Progenitor cell of endocrine pancreas (in vitro differentiated cells): Measurements from ENCODE around the gene PATZ1. TPM values are rescaled to one million over a fixed set of nuclear protein-coding genes. Genes with fewer than 3 reads are reported as not detected.

Experiments used
- DNase-seq: peaks from one replicate; pipeline ENCODE4 v3.0.0; 2021; ENCODE audit warnings: low spot score; ENCODE audit not compliant: unreplicated experiment
- H3K27ac Mint-ChIP-seq: 2 replicates; pipeline ENCODE4 v1.8.0; 2021; ENCODE audit warnings: mild to moderate bottlenecking, moderate library complexity, mixed read lengths
- H3K27me3 Mint-ChIP-seq: 2 replicates; pipeline ENCODE4 v1.8.0; 2021; ENCODE audit warnings: mixed read lengths
- H3K36me3 Mint-ChIP-seq: 2 replicates; pipeline ENCODE4 v1.8.0; 2022; ENCODE audit warnings: mixed read lengths; ENCODE audit not compliant: insufficient read depth
- H3K4me1 Mint-ChIP-seq: 2 replicates; pipeline ENCODE4 v1.8.0; 2021; ENCODE audit warnings: low read depth, mixed read lengths
- H3K4me3 Mint-ChIP-seq: 2 replicates; pipeline ENCODE4 v1.8.0; 2021; ENCODE audit warnings: low read depth, mild to moderate bottlenecking, moderate library complexity, mixed read lengths
- H3K9me3 Mint-ChIP-seq: 2 replicates; pipeline ENCODE4 v1.8.0; 2021; ENCODE audit warnings: low read depth, mixed read lengths
- total RNA-seq: library from RNA; stranded (reverse); gene quantifications from 2 replicates; pipeline ENCODE4 v1.2.1, GENCODE V29; 2021
- TF ChIP-seq, protein P1 (sequence below): fragments of 200-600 bp; sonication (generic); IDR thresholded peaks from one replicate; pipeline ENCODE4 v1.5.0; 2021; ENCODE audit warnings: antibody characterized with exemption, mild to moderate bottlenecking; ENCODE audit not compliant: unreplicated experiment

The PATZ1 gene
- total RNA-seq, 1 donor from 2014 or later: 93.6 TPM

DNA sequence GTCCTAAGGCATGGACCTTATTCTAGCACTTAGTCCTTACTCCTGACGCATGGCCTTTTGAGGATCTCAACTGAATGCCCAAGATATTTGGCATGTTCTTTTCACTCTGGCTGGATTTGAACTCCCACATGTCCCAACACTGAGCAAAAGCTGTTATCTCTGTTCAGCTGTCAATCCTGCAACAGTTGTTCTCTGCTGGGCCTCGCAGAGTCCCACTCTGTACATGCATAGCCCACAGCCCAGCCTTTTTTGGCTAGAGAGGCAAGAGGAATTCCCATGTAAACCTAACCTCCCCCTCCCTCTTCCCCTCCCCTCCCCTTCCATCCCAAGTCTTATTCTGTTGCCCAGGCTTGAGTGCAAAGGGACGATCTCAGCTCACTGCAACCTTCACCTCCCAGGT, 31.5 kb upstream of the PATZ1 start:
- DNase-seq: no peak
- H3K9me3 Mint-ChIP-seq: no peaks in the 10 kb centered on the region
- H3K27me3 Mint-ChIP-seq: no peaks in the 10 kb centered on the region
- no peaks in the 10 kb centered on the region for H3K36me3 Mint-ChIP-seq
- TF ChIP-seq, protein P1, sequence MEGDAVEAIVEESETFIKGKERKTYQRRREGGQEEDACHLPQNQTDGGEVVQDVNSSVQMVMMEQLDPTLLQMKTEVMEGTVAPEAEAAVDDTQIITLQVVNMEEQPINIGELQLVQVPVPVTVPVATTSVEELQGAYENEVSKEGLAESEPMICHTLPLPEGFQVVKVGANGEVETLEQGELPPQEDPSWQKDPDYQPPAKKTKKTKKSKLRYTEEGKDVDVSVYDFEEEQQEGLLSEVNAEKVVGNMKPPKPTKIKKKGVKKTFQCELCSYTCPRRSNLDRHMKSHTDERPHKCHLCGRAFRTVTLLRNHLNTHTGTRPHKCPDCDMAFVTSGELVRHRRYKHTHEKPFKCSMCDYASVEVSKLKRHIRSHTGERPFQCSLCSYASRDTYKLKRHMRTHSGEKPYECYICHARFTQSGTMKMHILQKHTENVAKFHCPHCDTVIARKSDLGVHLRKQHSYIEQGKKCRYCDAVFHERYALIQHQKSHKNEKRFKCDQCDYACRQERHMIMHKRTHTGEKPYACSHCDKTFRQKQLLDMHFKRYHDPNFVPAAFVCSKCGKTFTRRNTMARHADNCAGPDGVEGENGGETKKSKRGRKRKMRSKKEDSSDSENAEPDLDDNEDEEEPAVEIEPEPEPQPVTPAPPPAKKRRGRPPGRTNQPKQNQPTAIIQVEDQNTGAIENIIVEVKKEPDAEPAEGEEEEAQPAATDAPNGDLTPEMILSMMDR: no peak
- H3K27ac Mint-ChIP-seq: no peak overlapping the region
- no peak overlapping the region for H3K4me3 Mint-ChIP-seq
- no peaks in the 10 kb centered on the region for H3K4me1 Mint-ChIP-seq

GRCh38 chr22:31367426-31367825, 21.3 kb upstream of the PATZ1 start:
- H3K9me3 Mint-ChIP-seq: no peaks in the 10 kb centered on the region
- TF ChIP-seq, protein P1: no peak
- H3K27ac Mint-ChIP-seq: no peak overlapping the region
- H3K36me3 Mint-ChIP-seq: no peaks in the 10 kb centered on the region
- H3K4me1 Mint-ChIP-seq: no peaks in the 10 kb centered on the region
- no peaks in the 10 kb centered on the region for H3K27me3 Mint-ChIP-seq
- no peak overlapping the region for H3K4me3 Mint-ChIP-seq
- DNase-seq: no peak

- no peak overlapping the region for H3K4me3 Mint-ChIP-seq
- TF ChIP-seq, protein P1: no peak
- no peak for DNase-seq
- H3K4me1 Mint-ChIP-seq: peaks cover 3% of the 10 kb centered on the region
- no peaks in the 10 kb centered on the region for H3K27me3 Mint-ChIP-seq
- H3K27ac Mint-ChIP-seq: no peak overlapping the region
- H3K36me3 Mint-ChIP-seq: no peaks in the 10 kb centered on the region
- no peaks in the 10 kb centered on the region for H3K9me3 Mint-ChIP-seq
These were observed 17.8 kb upstream of the PATZ1 start for GRCh38 chr22:31363885-31364465.

DNA sequence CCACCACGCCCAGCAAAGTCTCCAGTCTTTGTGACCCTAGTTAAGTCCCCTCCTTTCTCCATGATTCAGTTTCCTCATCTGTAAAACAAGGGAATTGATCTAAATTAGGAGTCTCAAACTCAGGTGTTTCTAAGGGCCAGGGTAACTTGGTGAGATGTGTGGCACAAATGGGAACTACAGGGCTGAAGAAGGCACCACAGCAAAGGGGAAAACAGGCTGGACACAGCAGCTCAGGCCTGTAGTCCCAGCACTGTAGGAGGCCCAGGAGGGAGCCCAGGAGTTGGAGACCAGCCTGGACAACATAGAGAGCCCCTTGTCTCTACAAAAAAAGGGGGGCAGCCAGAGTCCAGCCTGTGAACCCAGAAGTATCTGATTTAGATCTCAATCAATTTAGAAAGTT, 15.6 kb upstream of the PATZ1 start:
- no peak for DNase-seq
- no peaks in the 10 kb centered on the region for H3K9me3 Mint-ChIP-seq
- no peak overlapping the region for H3K4me3 Mint-ChIP-seq
- TF ChIP-seq, protein P1: no peak
- H3K27me3 Mint-ChIP-seq: no peaks in the 10 kb centered on the region
- peaks cover 3% of the 10 kb centered on the region for H3K4me1 Mint-ChIP-seq
- H3K27ac Mint-ChIP-seq: no peak overlapping the region
- no peaks in the 10 kb centered on the region for H3K36me3 Mint-ChIP-seq

DNA sequence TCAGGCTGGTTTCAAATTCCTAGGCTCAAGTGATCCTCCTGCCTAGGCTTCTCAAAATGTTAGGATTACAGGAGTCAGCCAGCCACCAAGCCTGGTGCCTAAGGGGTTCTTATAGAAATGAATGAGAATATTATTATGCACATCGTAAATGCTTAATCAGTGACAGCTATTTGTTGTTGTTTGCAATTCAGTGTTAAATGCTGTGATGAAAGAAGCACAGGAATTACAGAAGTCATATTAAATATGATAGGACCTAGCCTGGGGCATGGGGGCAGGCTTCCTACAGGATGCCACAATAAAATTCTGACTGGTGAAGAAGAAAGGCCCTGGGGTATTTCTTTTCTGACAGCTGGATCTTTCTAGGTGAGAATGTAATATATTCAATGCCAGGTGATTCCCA, 13.9 kb upstream of the PATZ1 start:
- TF ChIP-seq, protein P1: no peak
- DNase-seq: no peak
- Mint-ChIP-seq H3K27ac (no peak overlapping the region), H3K4me1 (peaks cover 3% of the 10 kb centered on the region), H3K36me3 (no peaks in the 10 kb centered on the region), H3K4me3 (no peak overlapping the region), H3K9me3 (no peaks in the 10 kb centered on the region), H3K27me3 (no peaks in the 10 kb centered on the region)
